ENCODE results near the gene ZNF746. TPM values are rescaled to one million over a fixed set of nuclear protein-coding genes. Genes with fewer than 3 reads are reported as not detected.
"Not testable (repeated sequence)": the region's sequence is repeated elsewhere in the genome, so short reads cannot be mapped to it uniquely, and the experiment has no call there.

The ZNF746 gene
- total RNA-seq, 2 experiments from 2014 or later = 11.8 to 12.0 TPM

GRCh38 chr7:149500910-149501309, 3.3 kb upstream of the ZNF746 start:
- Mint-ChIP-seq H3K27me3 (ENCODE audit: low read depth) (peaks cover 2% of the 10 kb centered on the region), H3K9me3 (peaks cover 7% of the 10 kb centered on the region), H3K36me3 (ENCODE audit: low read depth) (no peaks in the 10 kb centered on the region), H3K27ac (no peak overlapping the region), H3K4me3 (no peak overlapping the region), H3K4me1 (ENCODE audit: low read depth) (peaks cover 9% of the 10 kb centered on the region)
- intact Hi-C loops (cut with micrococcal nuclease) = no loop called here
- CTCF ChIA-PET = interaction anchor here (1.2 kb wide), 1 partner anchor 241 kb away, joined by 3 read pairs; no protein-coding TSS in a partner anchor
- no peak for DNase-seq

DNA sequence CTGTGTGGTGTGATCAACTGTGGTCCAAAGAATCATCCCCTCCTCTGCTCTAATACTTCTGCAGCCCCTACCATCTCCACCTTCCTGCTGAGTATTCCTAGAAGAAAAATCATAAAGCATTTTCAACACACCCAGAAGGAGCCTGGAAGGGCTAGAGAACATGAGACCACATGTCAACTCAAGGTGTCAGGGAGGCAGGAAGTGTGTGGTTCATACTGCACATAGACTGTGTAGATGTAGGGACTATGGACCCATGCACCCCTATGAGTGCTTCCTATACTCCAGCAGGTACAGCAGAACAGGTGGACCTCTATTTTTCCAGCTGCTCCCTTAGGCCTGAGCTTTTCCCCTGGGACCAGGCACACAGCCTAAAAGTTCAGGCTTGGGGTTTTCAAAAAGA, 2.6 kb upstream of the ZNF746 start:
- H3K4me3 Mint-ChIP-seq = no peak overlapping the region
- H3K27ac Mint-ChIP-seq = no peak overlapping the region
- H3K9me3 Mint-ChIP-seq = peaks cover 3% of the 10 kb centered on the region
- peaks cover 2% of the 10 kb centered on the region for H3K27me3 Mint-ChIP-seq (ENCODE audit: low read depth)
- H3K4me1 Mint-ChIP-seq (ENCODE audit: low read depth) = peaks cover 16% of the 10 kb centered on the region
- no peaks in the 10 kb centered on the region for H3K36me3 Mint-ChIP-seq (ENCODE audit: low read depth)
- intact Hi-C loops (cut with micrococcal nuclease) = no loop called here
- CTCF ChIA-PET = interaction anchor here (1.2 kb wide), 2 partner anchors 78 to 242 kb away, joined by 3 read pairs; no protein-coding TSS in a partner anchor
- no peak for DNase-seq

DNA sequence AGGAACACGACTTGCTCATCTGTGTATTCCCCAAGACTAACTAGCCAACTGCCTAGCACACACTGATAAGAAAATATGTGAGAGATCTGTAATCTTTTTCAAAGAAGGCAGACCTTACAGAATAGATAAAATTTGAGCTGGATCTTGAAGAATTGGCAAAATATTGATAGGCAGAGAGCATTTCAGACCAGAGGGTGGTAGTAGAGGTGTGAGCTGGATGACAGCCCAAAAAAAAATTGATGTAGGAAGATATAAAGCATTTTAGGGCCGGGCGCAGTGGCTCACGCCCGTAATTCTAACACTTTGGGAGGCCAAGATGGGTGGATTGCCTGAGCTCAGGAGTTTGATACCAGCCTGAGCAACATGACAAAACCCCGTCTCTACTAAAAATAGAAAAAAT, 1.2 kb upstream of the ZNF746 start:
- CTCF ChIA-PET = interaction anchor here (1.1 kb wide), 1 partner anchor 164 kb away, joined by 3 read pairs; no protein-coding TSS in a partner anchor
- no peak overlapping the region for H3K27ac Mint-ChIP-seq

DNA sequence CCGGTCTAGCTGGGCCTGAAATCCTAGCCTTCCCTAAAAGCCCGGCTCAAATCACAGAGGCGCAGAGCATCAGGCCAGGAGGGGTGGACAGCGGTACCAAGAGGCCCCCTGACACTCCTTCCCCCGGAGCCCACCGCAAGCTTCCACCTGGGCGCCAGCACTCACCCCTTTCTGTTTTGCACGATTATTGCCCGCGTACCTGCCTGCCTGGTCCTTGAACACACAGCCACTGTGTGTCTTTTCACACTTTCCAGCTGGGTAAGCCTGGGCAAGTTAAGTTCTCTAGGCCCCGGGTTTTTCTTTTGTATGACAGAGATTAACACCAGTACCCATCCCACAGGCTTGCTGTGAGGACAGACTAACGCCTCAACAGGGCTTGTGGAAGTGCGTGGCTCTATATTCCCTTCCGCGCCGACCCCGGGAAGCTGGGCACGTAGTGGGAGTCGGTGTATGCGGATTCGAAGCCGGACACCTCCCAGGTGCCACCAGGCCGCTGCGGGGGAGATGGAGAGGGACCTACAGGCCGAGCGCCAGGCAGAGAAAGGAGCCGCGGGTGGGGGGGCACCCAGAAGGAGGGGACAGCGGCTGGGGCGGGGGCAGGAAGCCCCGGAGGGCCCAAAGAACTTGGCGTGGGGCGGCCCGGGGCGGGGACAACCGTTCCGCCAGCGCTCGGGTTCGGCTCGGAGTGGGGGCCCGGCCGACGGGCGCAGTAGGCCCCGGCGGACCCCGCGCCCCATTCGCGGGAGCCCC, 792 bp downstream of the ZNF746 start:
- CTCF ChIA-PET = interaction anchor here (1.4 to 2.1 kb wide), 5 partner anchors 10 to 302 kb away, joined by 3 to 13 read pairs (median 6); partner anchors contain the start of gene ZNF783
- peak; percentile 49 for DNase-seq
- H3K36me3 Mint-ChIP-seq (ENCODE audit: low read depth) = peaks cover 8% of the 10 kb centered on the region
- peak overlapping the region; percentile 90 for H3K27ac Mint-ChIP-seq
- intact Hi-C loops (cut with micrococcal nuclease) = loop anchor here (1.0 to 5.0 kb wide), 11 partner anchors 37 to 371 kb away; partner anchors contain the start of genes ZNF212, ZNF398, ZNF425 and ZNF783
- H3K4me1 Mint-ChIP-seq (ENCODE audit: low read depth) = peaks cover 28% of the 10 kb centered on the region
- peak overlapping the region; percentile 93 for H3K4me3 Mint-ChIP-seq
- peaks cover 2% of the 10 kb centered on the region for H3K27me3 Mint-ChIP-seq (ENCODE audit: low read depth)
- H3K9me3 Mint-ChIP-seq = no peaks in the 10 kb centered on the region

More for the DNA sequence above, 1.2 kb upstream of the ZNF746 start:
- peaks cover 2% of the 10 kb centered on the region for H3K27me3 Mint-ChIP-seq (ENCODE audit: low read depth)
- no peak overlapping the region for H3K4me3 Mint-ChIP-seq
- DNase-seq = no peak
- no peaks in the 10 kb centered on the region for H3K9me3 Mint-ChIP-seq
- H3K4me1 Mint-ChIP-seq (ENCODE audit: low read depth) = peaks cover 21% of the 10 kb centered on the region
- H3K36me3 Mint-ChIP-seq (ENCODE audit: low read depth) = peaks cover 2% of the 10 kb centered on the region
- intact Hi-C loops (cut with micrococcal nuclease) = loop anchor here (1.0 to 5.0 kb wide), 2 partner anchors 126 to 243 kb away; no protein-coding TSS in a partner anchor

GRCh38 chr7:149495785-149496641, 1.6 kb downstream of the ZNF746 start:
- DNase-seq = peak; percentile 24
- peaks cover 8% of the 10 kb centered on the region for H3K36me3 Mint-ChIP-seq (ENCODE audit: low read depth)
- H3K4me1 Mint-ChIP-seq (ENCODE audit: low read depth) = peaks cover 28% of the 10 kb centered on the region
- intact Hi-C loops (cut with micrococcal nuclease) = loop anchor here (2.0 to 5.0 kb wide), 2 partner anchors 246 to 299 kb away; no protein-coding TSS in a partner anchor
- no peaks in the 10 kb centered on the region for H3K9me3 Mint-ChIP-seq
- peaks cover 2% of the 10 kb centered on the region for H3K27me3 Mint-ChIP-seq (ENCODE audit: low read depth)
- H3K4me3 Mint-ChIP-seq = peak overlapping the region; percentile 93
- CTCF ChIA-PET = interaction anchor here (0.6 to 2.1 kb wide), 9 partner anchors 10 to 372 kb away, joined by 3 to 13 read pairs (median 5); partner anchors contain the start of genes ZNF398 and ZNF783
- H3K27ac Mint-ChIP-seq = peak overlapping the region; percentile 90

GRCh38 chr7:149494738-149495368, 2.8 kb downstream of the ZNF746 start:
- Mint-ChIP-seq H3K9me3 (no peaks in the 10 kb centered on the region), H3K4me1 (ENCODE audit: low read depth) (peaks cover 28% of the 10 kb centered on the region), H3K4me3 (no peak overlapping the region), H3K27me3 (ENCODE audit: low read depth) (peaks cover 2% of the 10 kb centered on the region), H3K36me3 (ENCODE audit: low read depth) (peaks cover 15% of the 10 kb centered on the region), H3K27ac (peak overlapping the region; percentile 52)
- DNase-seq = no peak
- intact Hi-C loops (cut with micrococcal nuclease) = loop anchor here (5.0 kb wide), 1 partner anchor 247 kb away; no protein-coding TSS in a partner anchor
- CTCF ChIA-PET = interaction anchor here (0.6 to 2.1 kb wide), 8 partner anchors 9 to 406 kb away, joined by 3 to 13 read pairs (median 5); partner anchors contain the start of genes ZNF398 and ZNF783

GRCh38 chr7:149493975-149494374, 3.6 kb downstream of the ZNF746 start:
- H3K4me3 Mint-ChIP-seq; DNase-seq; H3K9me3 Mint-ChIP-seq; intact Hi-C loops (cut with micrococcal nuclease); H3K27ac Mint-ChIP-seq; H3K27me3 Mint-ChIP-seq (ENCODE audit: low read depth): not testable (repeated sequence)
- CTCF ChIA-PET = interaction anchor here (0.7 kb wide), 1 partner anchor 470 kb away, joined by 3 read pairs; no protein-coding TSS in a partner anchor
- H3K36me3 Mint-ChIP-seq (ENCODE audit: low read depth) = peaks cover 21% of the 10 kb centered on the region
- H3K4me1 Mint-ChIP-seq (ENCODE audit: low read depth) = peaks cover 32% of the 10 kb centered on the region

GRCh38 chr7:149493366-149493765, 4.2 kb downstream of the ZNF746 start:
- Mint-ChIP-seq H3K4me3 (no peak overlapping the region), H3K27me3 (ENCODE audit: low read depth) (no peaks in the 10 kb centered on the region), H3K4me1 (ENCODE audit: low read depth) (peaks cover 32% of the 10 kb centered on the region), H3K27ac (no peak overlapping the region), H3K36me3 (ENCODE audit: low read depth) (peaks cover 21% of the 10 kb centered on the region), H3K9me3 (no peaks in the 10 kb centered on the region)
- intact Hi-C loops (cut with micrococcal nuclease) = no loop called here
- DNase-seq = no peak
- CTCF ChIA-PET = interaction anchor here (0.7 to 0.9 kb wide), 2 partner anchors 245 to 470 kb away, joined by 3 to 4 read pairs; no protein-coding TSS in a partner anchor

DNA sequence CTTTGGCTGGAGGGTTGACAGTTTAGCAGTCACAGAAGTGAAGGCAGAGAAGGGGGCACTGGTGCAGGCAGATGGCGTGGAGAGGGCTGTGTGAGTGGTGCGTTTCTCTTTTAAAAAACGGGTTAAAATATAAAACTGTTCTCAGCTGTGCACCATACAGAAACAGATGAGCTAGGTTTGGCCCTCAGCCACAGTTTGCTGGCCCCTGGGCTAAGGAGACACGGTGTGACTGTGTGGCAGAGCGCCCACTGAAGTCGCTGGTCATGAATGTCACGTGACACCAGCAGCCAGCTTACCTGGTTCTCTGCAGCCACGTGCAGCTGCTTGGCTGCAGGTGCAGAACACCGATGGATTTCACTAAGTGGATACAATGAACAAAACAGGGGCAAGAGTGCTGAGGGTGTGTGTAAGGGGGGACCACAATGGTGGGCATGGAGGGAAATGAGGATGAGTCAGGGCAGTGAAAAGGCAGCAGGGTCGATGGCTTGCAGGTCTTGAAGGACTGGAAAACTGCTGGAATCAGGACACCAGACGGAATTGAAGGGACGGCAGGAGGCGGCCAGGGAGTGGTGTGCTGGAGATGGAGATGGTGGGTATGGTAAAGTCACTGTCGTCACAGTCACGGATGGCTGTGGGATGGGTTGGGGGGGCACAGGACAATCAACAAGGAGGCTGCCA, 7.4 kb downstream of the ZNF746 start:
- H3K27me3 Mint-ChIP-seq (ENCODE audit: low read depth) = no peaks in the 10 kb centered on the region
- no peak overlapping the region for H3K4me3 Mint-ChIP-seq
- CTCF ChIA-PET = no interaction called here
- peaks cover 34% of the 10 kb centered on the region for H3K36me3 Mint-ChIP-seq (ENCODE audit: low read depth)
- H3K4me1 Mint-ChIP-seq (ENCODE audit: low read depth) = peaks cover 17% of the 10 kb centered on the region
- H3K9me3 Mint-ChIP-seq = no peaks in the 10 kb centered on the region
- intact Hi-C loops (cut with micrococcal nuclease) = no loop called here
- DNase-seq = no peak
- no peak overlapping the region for H3K27ac Mint-ChIP-seq

GRCh38 chr7:149489391-149490024, 8.1 kb downstream of the ZNF746 start:
- Mint-ChIP-seq H3K4me1 (ENCODE audit: low read depth) (peaks cover 11% of the 10 kb centered on the region), H3K36me3 (ENCODE audit: low read depth) (peaks cover 34% of the 10 kb centered on the region), H3K9me3 (no peaks in the 10 kb centered on the region), H3K4me3 (no peak overlapping the region), H3K27ac (no peak overlapping the region), H3K27me3 (ENCODE audit: low read depth) (no peaks in the 10 kb centered on the region)
- CTCF ChIA-PET = interaction anchor here (0.6 kb wide), 1 partner anchor 228 kb away, joined by 3 read pairs; no protein-coding TSS in a partner anchor
- no peak for DNase-seq
- intact Hi-C loops (cut with micrococcal nuclease) = no loop called here

DNA sequence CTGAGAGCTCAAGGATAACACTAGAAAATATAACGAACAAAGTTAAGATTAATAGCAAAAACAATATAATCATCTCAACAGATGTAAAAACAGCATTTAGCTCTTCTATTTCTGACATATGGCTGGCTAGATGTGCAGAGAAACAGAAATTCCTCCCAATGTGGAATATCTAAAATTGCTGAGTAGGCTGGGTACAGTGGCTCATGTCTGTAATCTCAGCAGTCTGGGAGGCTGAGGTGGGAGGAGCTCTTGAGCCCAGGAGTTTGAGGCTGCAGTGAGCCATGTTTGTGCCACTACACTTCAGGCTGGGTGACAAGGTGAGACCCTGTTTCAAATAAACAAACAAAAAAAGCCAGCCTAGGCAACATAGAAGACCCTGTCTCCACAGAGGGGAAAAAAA, 18.0 kb downstream of the ZNF746 start:
- intact Hi-C loops (cut with micrococcal nuclease) = no loop called here
- DNase-seq = no peak
- Mint-ChIP-seq H3K4me1 (ENCODE audit: low read depth) (no peaks in the 10 kb centered on the region), H3K4me3 (no peak overlapping the region), H3K27ac (no peak overlapping the region), H3K27me3 (ENCODE audit: low read depth) (no peaks in the 10 kb centered on the region), H3K9me3 (peaks cover 6% of the 10 kb centered on the region), H3K36me3 (ENCODE audit: low read depth) (peaks cover 38% of the 10 kb centered on the region)
- CTCF ChIA-PET = interaction anchor here (1.1 kb wide), 1 partner anchor 18 kb away, joined by 3 read pairs; the partner anchor contains the start of gene ZNF777
